IPS-18a (cell line): ENCODE measurements around the gene CDH4.

ENCODE experiments used
- H3K27ac ChIP-seq: one replicate; pipeline ENCODE4 v1.5.1; 2013; ENCODE audit warnings: low read length
- H3K27me3 ChIP-seq: one replicate; pipeline ENCODE4 v1.6.1; 2013; ENCODE audit warnings: mild to moderate bottlenecking, low read length; ENCODE audit not compliant: control insufficient read depth, insufficient read depth
- H3K36me3 ChIP-seq: one replicate; pipeline ENCODE4 v1.6.1; 2013; ENCODE audit warnings: low read depth, low read length; ENCODE audit not compliant: control insufficient read depth
- H3K4me1 ChIP-seq: one replicate; pipeline ENCODE4 v1.6.1; 2013; ENCODE audit warnings: low read depth, low read length; ENCODE audit not compliant: control insufficient read depth
- H3K4me3 ChIP-seq: one replicate; pipeline ENCODE4 v1.5.1; 2013; ENCODE audit warnings: low read length
- H3K9ac ChIP-seq: one replicate; pipeline ENCODE4 v1.6.1; 2013; ENCODE audit warnings: mild to moderate bottlenecking, low read length, moderate library complexity
- H3K9me3 ChIP-seq: one replicate; pipeline ENCODE4 v1.6.1; 2013; ENCODE audit warnings: low read depth, low read length; ENCODE audit not compliant: control insufficient read depth

CDH4 gene

DNA sequence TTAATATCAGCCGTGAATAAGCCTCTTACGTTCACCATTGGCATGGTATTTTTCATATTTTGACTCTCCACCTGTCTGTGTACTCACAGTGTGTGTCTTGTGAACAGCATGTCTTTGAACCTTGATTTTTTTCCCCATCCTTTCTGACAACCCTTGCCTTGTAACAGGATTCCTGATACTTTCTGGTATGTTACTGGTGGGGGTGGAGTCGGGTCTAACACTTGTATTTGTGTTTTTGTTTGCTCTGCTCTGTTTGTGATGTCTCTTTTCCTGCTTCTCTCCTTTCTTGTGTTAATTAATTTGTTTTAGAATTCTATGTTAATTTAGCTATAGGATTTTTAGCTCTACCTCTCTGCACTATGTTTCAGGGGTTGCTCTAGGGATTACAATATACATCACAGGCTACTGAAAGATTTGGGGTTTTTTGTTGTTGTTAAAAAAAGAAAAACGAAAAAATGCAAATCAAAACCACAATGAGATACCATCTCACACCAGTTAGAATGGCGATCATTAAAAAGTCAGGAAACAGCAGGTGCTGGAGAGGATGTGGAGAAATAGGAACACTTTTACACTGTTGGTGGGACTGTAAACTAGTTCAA, 245.1 kb downstream of the CDH4 start:
- no peaks in the 10 kb centered on the region for H3K9me3 ChIP-seq
- H3K4me3 ChIP-seq, result peak overlapping the region; percentile 11
- no peaks in the 10 kb centered on the region for H3K27me3 ChIP-seq
- H3K36me3 ChIP-seq, result no peaks in the 10 kb centered on the region
- H3K9ac ChIP-seq, result no peak overlapping the region
- H3K4me1 ChIP-seq, result peaks cover 17% of the 10 kb centered on the region
- no peak overlapping the region for H3K27ac ChIP-seq

DNA sequence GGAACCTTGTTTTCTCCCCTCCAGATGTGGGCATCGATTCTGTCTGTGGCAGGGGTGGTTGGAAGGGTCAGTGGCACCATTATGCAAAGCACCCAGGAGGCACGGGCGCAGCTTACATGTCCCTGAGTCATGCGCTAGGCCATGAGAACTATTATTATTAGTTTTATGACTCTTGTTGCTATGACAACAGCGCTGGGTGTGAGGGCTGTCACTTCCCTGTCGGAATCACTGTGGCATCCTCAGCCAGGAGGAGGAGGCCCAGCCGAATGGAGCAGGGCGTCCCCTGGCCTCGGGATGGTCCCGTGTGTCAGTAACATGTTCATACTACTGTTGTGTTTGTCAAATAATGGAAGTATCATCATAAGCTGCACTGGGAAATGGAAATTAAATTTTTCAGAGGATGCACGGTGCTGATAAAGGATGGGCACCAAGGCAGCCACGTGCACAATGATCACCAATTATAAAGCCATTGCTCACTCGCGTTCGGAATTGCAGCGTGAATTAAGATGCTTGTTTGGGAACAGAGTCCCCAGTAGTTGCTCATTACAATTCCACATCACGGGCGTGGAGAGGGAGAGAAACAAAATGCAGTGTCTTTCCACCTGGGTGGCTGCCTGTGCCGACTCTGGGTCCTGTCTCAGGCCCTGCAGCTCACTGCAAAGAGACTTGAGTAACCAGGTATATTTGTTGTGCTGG, 247.9 kb downstream of the CDH4 start:
- Histone ChIP-seq H3K9me3 (no peaks in the 10 kb centered on the region), H3K4me3 (no peak overlapping the region), H3K4me1 (peaks cover 17% of the 10 kb centered on the region), H3K36me3 (no peaks in the 10 kb centered on the region), H3K27ac (no peak overlapping the region), H3K9ac (no peak overlapping the region), H3K27me3 (no peaks in the 10 kb centered on the region)

DNA sequence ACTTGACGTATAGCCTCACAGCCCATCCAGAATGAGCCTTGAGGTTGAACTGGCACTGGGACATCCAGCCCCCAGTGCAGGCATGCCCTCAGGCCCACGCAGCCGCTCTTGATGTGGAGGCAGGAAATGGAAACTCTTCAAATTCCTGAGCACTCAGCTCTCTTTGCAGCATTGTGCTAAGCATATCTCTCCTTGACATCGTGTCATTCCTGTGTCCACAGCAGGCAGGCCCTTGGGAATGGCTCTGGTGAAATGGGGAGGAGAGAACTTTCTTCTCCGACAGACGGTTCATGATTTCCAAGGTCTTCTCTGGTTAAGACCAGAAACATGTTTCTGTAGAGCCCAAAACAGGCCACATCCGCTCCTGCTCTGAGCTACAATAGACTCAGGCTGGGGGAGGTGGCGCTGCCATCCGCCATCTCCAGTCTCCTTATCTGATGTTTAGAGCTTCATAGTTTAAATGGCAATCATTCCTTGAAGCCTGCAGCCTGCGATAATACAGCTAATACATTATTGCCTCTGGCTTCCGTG, 248.8 kb downstream of the CDH4 start:
- no peak overlapping the region for H3K9ac ChIP-seq
- no peaks in the 10 kb centered on the region for H3K36me3 ChIP-seq
- no peak overlapping the region for H3K4me3 ChIP-seq
- H3K27ac ChIP-seq, result no peak overlapping the region
- no peaks in the 10 kb centered on the region for H3K9me3 ChIP-seq
- H3K4me1 ChIP-seq, result peaks cover 17% of the 10 kb centered on the region
- no peaks in the 10 kb centered on the region for H3K27me3 ChIP-seq

DNA sequence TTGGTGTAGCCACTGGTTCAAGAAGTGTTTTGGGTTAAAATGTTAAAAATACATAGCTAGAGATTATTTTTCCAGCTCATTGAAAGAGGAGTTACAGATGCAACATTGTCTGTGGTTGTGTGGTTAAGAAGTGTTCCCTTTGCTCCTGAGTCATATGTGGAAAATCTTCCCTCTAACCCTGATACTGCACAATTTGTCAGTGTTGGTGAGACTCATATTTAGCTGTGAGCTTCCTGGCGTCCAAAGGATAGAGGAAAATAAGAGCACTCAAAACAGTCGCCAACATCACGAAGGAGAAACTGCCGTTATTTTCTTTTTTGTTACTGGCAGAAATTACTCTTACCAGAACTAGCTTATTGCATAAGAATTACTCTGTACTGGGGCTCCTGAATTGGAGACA, 250.4 kb downstream of the CDH4 start:
- no peak overlapping the region for H3K4me3 ChIP-seq
- no peaks in the 10 kb centered on the region for H3K9me3 ChIP-seq
- H3K27ac ChIP-seq, result no peak overlapping the region
- H3K27me3 ChIP-seq, result peaks cover 6% of the 10 kb centered on the region
- H3K36me3 ChIP-seq, result no peaks in the 10 kb centered on the region
- peaks cover 10% of the 10 kb centered on the region for H3K4me1 ChIP-seq
- H3K9ac ChIP-seq, result no peak overlapping the region

DNA sequence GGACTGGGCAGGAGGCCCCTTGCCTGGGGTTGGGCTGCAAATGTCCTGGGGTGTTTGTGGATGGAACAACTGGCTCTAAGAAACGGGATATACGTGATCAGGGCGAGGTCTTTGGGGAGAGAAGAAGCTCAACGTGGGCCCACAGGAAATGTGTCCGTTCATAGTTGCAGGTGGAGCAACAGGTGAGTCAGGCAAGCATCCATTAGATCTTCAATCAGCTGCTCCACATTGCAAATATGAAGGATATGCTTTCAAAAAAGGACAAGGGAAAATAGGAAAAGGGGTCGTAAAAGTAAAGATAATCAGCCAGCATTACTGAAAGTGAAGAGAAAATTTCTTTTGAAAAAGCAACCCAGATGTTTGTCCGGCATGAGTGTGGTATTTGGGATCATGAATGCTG, 251.0 kb downstream of the CDH4 start:
- Histone ChIP-seq H3K27me3 (peaks cover 7% of the 10 kb centered on the region), H3K4me1 (peaks cover 16% of the 10 kb centered on the region), H3K36me3 (no peaks in the 10 kb centered on the region)

DNA sequence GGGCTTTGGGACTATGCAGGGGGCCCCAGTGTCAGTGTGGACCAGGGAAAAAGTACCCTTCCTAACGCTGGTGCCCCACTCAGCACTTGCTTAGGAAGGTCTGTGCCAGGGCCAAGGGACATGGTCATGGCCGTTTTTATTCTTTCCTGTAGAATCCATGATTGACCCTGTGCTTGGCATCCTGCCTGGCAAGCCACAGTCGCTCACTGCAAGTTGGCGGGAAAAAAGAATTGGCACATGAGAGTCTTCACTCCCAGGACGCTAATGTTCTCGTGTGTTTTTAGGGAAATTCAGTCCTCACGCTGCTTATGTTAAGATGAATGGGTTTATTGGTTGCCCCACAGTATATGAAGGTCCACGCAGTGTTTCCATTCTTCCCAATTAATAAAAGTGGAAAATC, 253.4 kb downstream of the CDH4 start:
- Histone ChIP-seq H3K9ac (no peak overlapping the region), H3K27me3 (peaks cover 7% of the 10 kb centered on the region), H3K27ac (no peak overlapping the region), H3K9me3 (no peaks in the 10 kb centered on the region), H3K36me3 (no peaks in the 10 kb centered on the region), H3K4me3 (no peak overlapping the region), H3K4me1 (peaks cover 16% of the 10 kb centered on the region)

More for the DNA sequence above, 251.0 kb downstream of the CDH4 start:
- Histone ChIP-seq H3K4me3 (no peak overlapping the region), H3K9ac (no peak overlapping the region), H3K9me3 (no peaks in the 10 kb centered on the region), H3K27ac (no peak overlapping the region)

DNA sequence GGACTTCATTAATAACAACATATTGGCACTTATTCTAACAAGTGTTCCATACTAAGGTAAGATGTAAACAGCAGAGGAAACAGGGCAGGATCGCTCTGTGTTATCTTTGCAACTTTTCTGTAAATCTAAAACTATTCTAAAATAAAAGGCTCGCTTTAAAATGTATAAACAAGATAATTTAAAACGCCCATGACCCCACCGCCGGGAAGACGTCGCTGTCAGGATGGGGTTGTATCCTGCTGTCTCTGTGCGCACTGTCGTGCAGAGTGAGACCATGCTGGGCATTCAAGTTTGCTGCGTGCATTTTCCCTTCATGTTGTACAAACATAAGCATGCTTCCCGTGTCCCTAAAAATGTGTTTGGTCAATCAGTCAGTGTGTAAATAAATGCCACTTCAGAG, 255.7 kb downstream of the CDH4 start:
- H3K9ac ChIP-seq, result no peak overlapping the region
- no peak overlapping the region for H3K27ac ChIP-seq
- no peaks in the 10 kb centered on the region for H3K9me3 ChIP-seq
- H3K4me1 ChIP-seq, result peaks cover 8% of the 10 kb centered on the region
- peaks cover 7% of the 10 kb centered on the region for H3K27me3 ChIP-seq
- no peaks in the 10 kb centered on the region for H3K36me3 ChIP-seq
- H3K4me3 ChIP-seq, result no peak overlapping the region

DNA sequence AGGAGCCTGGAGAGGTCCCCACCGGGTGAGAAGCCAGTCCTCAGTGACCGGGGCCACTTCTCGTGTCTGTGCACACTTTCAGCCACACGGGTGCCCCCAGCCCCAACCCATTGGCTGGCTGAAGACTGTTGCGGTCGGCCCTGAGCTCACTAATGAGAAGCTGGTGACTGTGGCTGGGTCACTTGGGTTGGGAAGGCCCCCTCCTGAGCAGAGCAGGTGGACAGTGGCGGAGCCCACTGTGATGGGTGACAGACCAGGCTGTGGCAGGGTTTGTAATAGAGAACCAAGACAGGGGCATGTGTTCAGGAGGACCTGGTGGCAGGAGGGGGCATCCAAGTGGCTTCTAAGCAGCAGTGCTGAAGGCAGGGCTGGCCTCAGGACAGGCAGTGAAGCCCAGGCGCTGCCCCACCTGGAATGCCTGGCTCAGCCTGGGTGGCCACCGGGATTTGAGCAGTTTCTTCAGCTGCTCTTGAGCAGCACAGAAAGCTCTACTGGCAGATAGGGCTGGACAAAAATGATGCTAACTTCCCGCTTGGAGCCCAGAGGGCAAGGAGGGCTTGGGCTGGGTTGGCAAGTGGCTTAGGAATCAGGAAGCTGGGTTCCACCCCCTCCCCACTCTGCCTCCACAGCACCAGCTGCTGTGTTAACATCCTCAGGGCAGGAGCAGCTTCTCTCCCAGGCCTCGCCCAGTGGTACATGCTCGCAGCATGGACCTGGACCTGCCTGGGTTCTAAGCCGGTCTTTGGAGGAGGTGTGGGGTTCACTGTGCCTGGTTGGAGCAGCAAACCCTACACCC, 256.4 kb downstream of the CDH4 start:
- Histone ChIP-seq H3K27ac (no peak overlapping the region), H3K36me3 (no peaks in the 10 kb centered on the region), H3K4me3 (no peak overlapping the region), H3K9me3 (no peaks in the 10 kb centered on the region), H3K9ac (no peak overlapping the region), H3K27me3 (peaks cover 7% of the 10 kb centered on the region), H3K4me1 (peaks cover 8% of the 10 kb centered on the region)

DNA sequence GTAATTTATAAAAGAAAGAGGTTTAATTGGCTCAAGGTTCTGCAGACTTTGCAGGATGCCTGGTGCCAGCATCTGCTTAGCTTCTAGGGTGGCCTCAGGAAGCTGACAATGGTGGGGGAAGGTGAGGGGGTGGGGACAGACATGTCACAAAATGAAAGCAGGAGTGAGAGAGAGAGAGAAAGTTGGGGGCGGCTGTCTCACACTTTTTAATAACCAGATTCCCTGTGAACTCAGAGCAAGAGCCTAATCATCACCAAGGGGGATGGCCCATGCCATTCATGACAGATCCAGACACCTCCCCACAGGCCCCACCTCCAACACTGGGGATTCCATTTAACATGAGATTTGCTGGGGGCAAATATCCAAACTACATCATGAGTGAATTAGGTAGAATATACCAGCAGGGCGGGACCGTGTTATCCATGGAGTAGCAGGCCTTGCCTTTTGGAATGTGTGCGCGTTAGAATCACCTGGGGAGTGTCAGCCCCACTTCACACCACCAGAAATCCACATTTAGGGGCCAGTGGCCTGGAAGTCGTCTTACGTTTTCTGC, 258.8 kb downstream of the CDH4 start:
- H3K9me3 ChIP-seq, result no peaks in the 10 kb centered on the region
- peaks cover 7% of the 10 kb centered on the region for H3K27me3 ChIP-seq
- H3K27ac ChIP-seq, result no peak overlapping the region
- H3K9ac ChIP-seq, result no peak overlapping the region
- H3K4me1 ChIP-seq, result peaks cover 21% of the 10 kb centered on the region
- no peaks in the 10 kb centered on the region for H3K36me3 ChIP-seq
- no peak overlapping the region for H3K4me3 ChIP-seq

DNA sequence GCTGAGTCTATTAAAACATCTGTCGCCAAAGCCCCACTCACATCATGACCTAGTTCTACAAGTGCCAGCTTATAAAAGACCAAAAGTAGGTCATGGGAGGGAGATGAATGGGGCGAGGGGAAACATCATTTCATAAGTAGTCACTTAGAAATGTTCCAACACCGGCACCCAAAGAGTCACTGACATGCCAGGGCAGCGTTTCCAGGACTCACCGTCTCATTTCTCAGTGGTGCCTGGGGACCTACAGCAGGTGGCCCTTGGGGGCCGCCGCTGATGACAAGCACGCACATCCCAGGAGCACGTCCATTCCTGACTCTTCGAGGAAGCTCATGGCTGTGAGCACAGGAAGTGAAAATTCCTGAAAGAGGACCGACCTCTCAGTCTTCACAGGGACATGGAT, 260.4 kb downstream of the CDH4 start:
- H3K9me3 ChIP-seq, result no peaks in the 10 kb centered on the region
- no peak overlapping the region for H3K27ac ChIP-seq
- peaks cover under 1% of the 10 kb centered on the region for H3K27me3 ChIP-seq
- peaks cover 18% of the 10 kb centered on the region for H3K4me1 ChIP-seq
- H3K36me3 ChIP-seq, result no peaks in the 10 kb centered on the region
- H3K4me3 ChIP-seq, result no peak overlapping the region
- no peak overlapping the region for H3K9ac ChIP-seq
